GM23338 (cell line): ENCODE results near the gene TICRR. TPM values are rescaled to one million over a fixed set of nuclear protein-coding genes. Genes with fewer than 3 reads are reported as not detected.

Source experiments
- ATAC-seq: fragments of 200-7000 bp; cut with Tn5 transposase; 3 replicates; pipeline ENCODE4 v1.9.1; 2020
- DNase-seq: peaks from one replicate; pipeline ENCODE4 v3.0.0-alpha.2; 2015; ENCODE audit warnings: low spot score
- H2AFZ ChIP-seq: fragments of 200-600 bp; sonication (generic); 2 replicates; pipeline ENCODE4 v1.8.0; 2016; ENCODE audit warnings: antibody characterized with exemption, mild to moderate bottlenecking, moderate library complexity
- H3F3A ChIP-seq: fragments of 200-600 bp; sonication (generic); replicated peaks from 2 replicates; pipeline ENCODE4 v1.8.0; 2017; ENCODE audit warnings: antibody characterized with exemption, mixed run types, low read depth
- H3K27ac ChIP-seq: fragments of 200-600 bp; sonication (generic); 2 replicates; pipeline ENCODE4 v1.6.1; 2016; ENCODE audit warnings: low read depth
- H3K27me3 ChIP-seq: fragments of 200-600 bp; sonication (generic); 2 replicates; pipeline ENCODE4 v1.8.0; 2016; ENCODE audit warnings: mild to moderate bottlenecking, mixed run types, moderate library complexity; ENCODE audit not compliant: insufficient read depth
- H3K36me3 ChIP-seq: fragments of 200-600 bp; sonication (generic); 2 replicates; pipeline ENCODE4 v1.8.0; 2016; ENCODE audit warnings: mild to moderate bottlenecking; ENCODE audit not compliant: insufficient read depth
- H3K4me1 ChIP-seq: fragments of 200-600 bp; sonication (generic); 2 replicates; pipeline ENCODE4 v1.8.0; 2016; ENCODE audit warnings: mild to moderate bottlenecking, moderate library complexity; ENCODE audit not compliant: insufficient read depth
- H3K4me2 ChIP-seq: fragments of 200-600 bp; sonication (generic); 2 replicates; pipeline ENCODE4 v1.7.1; 2017; ENCODE audit warnings: mixed run types
- H3K4me3 ChIP-seq: fragments of 200-600 bp; sonication (generic); 2 replicates; pipeline ENCODE4 v1.6.1; 2016; ENCODE audit warnings: mixed run types
- H3K79me2 ChIP-seq: fragments of 200-600 bp; sonication (generic); replicated peaks from 2 replicates; pipeline ENCODE4 v1.8.0; 2017; ENCODE audit warnings: mild to moderate bottlenecking; ENCODE audit not compliant: insufficient read depth
- H3K9me2 ChIP-seq: fragments of 200-600 bp; sonication (generic); 2 replicates; pipeline ENCODE4 v1.8.0; 2017; ENCODE audit not compliant: insufficient read depth
- H4K20me1 ChIP-seq: fragments of 200-600 bp; sonication (generic); replicated peaks from 2 replicates; pipeline ENCODE4 v1.8.0; 2017; ENCODE audit warnings: mild to moderate bottlenecking; ENCODE audit not compliant: insufficient read depth
- H3K27ac Mint-ChIP-seq: 2 replicates; pipeline ENCODE4 v1.8.0; 2020; ENCODE audit warnings: inconsistent platforms, mild to moderate bottlenecking, moderate library complexity, mixed read lengths
- H3K27me3 Mint-ChIP-seq: 3 replicates; pipeline ENCODE4 v1.8.0; 2022; ENCODE audit warnings: low read depth, mild to moderate bottlenecking, moderate library complexity, mixed read lengths, inconsistent platforms; ENCODE audit not compliant: insufficient read depth, poor library complexity
- H3K36me3 Mint-ChIP-seq: 3 replicates; pipeline ENCODE4 v1.8.0; 2021; ENCODE audit warnings: low read depth, mild to moderate bottlenecking, inconsistent platforms, moderate library complexity, mixed read lengths
- H3K4me1 Mint-ChIP-seq: 3 replicates; pipeline ENCODE4 v1.8.0; 2020; ENCODE audit warnings: mild to moderate bottlenecking, inconsistent platforms, mixed read lengths
- H3K4me3 Mint-ChIP-seq: 3 replicates; pipeline ENCODE4 v1.8.0; 2021; ENCODE audit warnings: moderate library complexity, mild to moderate bottlenecking, inconsistent platforms, mixed read lengths
- H3K9me3 Mint-ChIP-seq: 3 replicates; pipeline ENCODE4 v1.8.0; 2020; ENCODE audit warnings: moderate library complexity, mild to moderate bottlenecking, inconsistent platforms, mixed read lengths
- CREB1 ChIP-seq: fragments of 250-450 bp; sonication (Bioruptor Pico); IDR thresholded peaks from 2 replicates; pipeline ENCODE4 v1.5.0; 2020; ENCODE audit warnings: low read depth, mild to moderate bottlenecking, moderate library complexity
- EZH2phosphoT487 ChIP-seq: fragments of 200-600 bp; sonication (generic); IDR thresholded peaks from one replicate; pipeline ENCODE4 v1.8.1; 2018; ENCODE audit warnings: antibody characterized with exemption; ENCODE audit not compliant: unreplicated experiment
- JUNB ChIP-seq: IDR thresholded peaks from one replicate; pipeline ENCODE4 v1.6.1; 2016; ENCODE audit warnings: antibody characterized with exemption; ENCODE audit not compliant: unreplicated experiment
- NANOG ChIP-seq: IDR thresholded peaks from 2 replicates; pipeline ENCODE4 v1.6.1; 2016; ENCODE audit warnings: antibody characterized with exemption, borderline replicate concordance
- POLR2AphosphoS5 ChIP-seq: IDR thresholded peaks from 2 replicates; pipeline ENCODE4 v1.6.1; 2016; ENCODE audit warnings: antibody characterized with exemption, low read depth
- REST ChIP-seq: IDR thresholded peaks from one replicate; pipeline ENCODE4 v1.6.1; 2018; ENCODE audit warnings: antibody characterized with exemption; ENCODE audit not compliant: unreplicated experiment
- STAT1 ChIP-seq: IDR thresholded peaks from one replicate; pipeline ENCODE4 v1.6.1; 2016; ENCODE audit warnings: antibody characterized with exemption; ENCODE audit not compliant: unreplicated experiment
- ZNF114 ChIP-seq: fragments of 250-450 bp; sonication (Bioruptor Pico); IDR thresholded peaks from 2 replicates; pipeline ENCODE4 v1.5.0; 2020; ENCODE audit warnings: mild to moderate bottlenecking, moderate library complexity
- ZNF331 ChIP-seq: fragments of 250-450 bp; sonication (Bioruptor Pico); IDR thresholded peaks from 2 replicates; pipeline ENCODE4 v1.5.0; 2020; ENCODE audit warnings: low read depth, mild to moderate bottlenecking, moderate library complexity
- ZNF462 ChIP-seq: fragments of 250-450 bp; sonication (Bioruptor Pico); IDR thresholded peaks from 2 replicates; pipeline ENCODE4 v1.5.0; 2020; ENCODE audit warnings: mild to moderate bottlenecking, moderate library complexity
- polyA plus RNA-seq: library from polyadenylated mRNA; unstranded; fragments of >200 nt; fragmentation: Nextera tagmentation; extraction: Ambion mirVana; gene quantifications from 2 replicates; pipeline ENCODE4 v1.2.1, GENCODE V29; 2016
- total RNA-seq: library from RNA; depleted of rRNA; stranded (reverse); fragments of >200 nt; shearing (Covaris generic); gene quantifications from 2 replicates; pipeline ENCODE4 v1.2.3, GENCODE V29; 2014
- TF ChIP-seq, protein P1 (sequence below): IDR thresholded peaks from 2 replicates; pipeline ENCODE4 v1.6.1; 2016; ENCODE audit warnings: antibody characterized with exemption

Gene TICRR
- total and polyA plus RNA-seq, 2 experiments from 2014 or later, result 11.2 to 42.3 TPM

- Histone ChIP-seq H3K9me2 (no peaks in the 10 kb centered on the region), H4K20me1 (no peaks in the 10 kb centered on the region; the same call in 1 of the 2 replicates), H3K79me2 (peaks cover 16% of the 10 kb centered on the region), H3K27me3 (no peaks in the 10 kb centered on the region), H3K4me3 (no peak overlapping the region), H3F3A (no peaks in the 10 kb centered on the region), H3K4me1 (peaks cover 5% of the 10 kb centered on the region; the same call in 1 of the 2 replicates), H2AFZ (no peak overlapping the region), H3K27ac (no peak overlapping the region), H3K36me3 (no peaks in the 10 kb centered on the region), H3K4me2 (no peak overlapping the region)
- TF ChIP-seq ZNF331 (CRISPR knock-in tag), result no peak
- TF ChIP-seq, protein P1, sequence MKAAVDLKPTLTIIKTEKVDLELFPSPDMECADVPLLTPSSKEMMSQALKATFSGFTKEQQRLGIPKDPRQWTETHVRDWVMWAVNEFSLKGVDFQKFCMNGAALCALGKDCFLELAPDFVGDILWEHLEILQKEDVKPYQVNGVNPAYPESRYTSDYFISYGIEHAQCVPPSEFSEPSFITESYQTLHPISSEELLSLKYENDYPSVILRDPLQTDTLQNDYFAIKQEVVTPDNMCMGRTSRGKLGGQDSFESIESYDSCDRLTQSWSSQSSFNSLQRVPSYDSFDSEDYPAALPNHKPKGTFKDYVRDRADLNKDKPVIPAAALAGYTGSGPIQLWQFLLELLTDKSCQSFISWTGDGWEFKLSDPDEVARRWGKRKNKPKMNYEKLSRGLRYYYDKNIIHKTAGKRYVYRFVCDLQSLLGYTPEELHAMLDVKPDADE, result no peak
- no peak for TF ChIP-seq JUNB
- TF ChIP-seq CREB1, result no peak
- TF ChIP-seq POLR2AphosphoS5, result no peak
- TF ChIP-seq EZH2phosphoT487, result no peak
- TF ChIP-seq ZNF114 (CRISPR knock-in tag), result no peak
- TF ChIP-seq NANOG, result no peak
- no peak for TF ChIP-seq ZNF462
- no peak for TF ChIP-seq STAT1
- TF ChIP-seq REST, result no peak
- H3K4me3 Mint-ChIP-seq, result no peak overlapping the region
- DNase-seq, result no peak
- H3K27ac Mint-ChIP-seq, result no peak overlapping the region
- no peaks in the 10 kb centered on the region; the same call in 2 of the 3 replicates for H3K9me3 Mint-ChIP-seq
- H3K4me1 Mint-ChIP-seq, result peaks cover 14% of the 10 kb centered on the region
- ATAC-seq, result no peak
- peaks cover 8% of the 10 kb centered on the region for H3K27me3 Mint-ChIP-seq
- peaks cover 4% of the 10 kb centered on the region; the same call in 1 of the 3 replicates for H3K36me3 Mint-ChIP-seq
Observed at GRCh38 chr15:89657686-89658200, 82.5 kb downstream of the TICRR start.
